H1 (cell line): ENCODE measurements around the gene DRAXIN. TPM values are rescaled to one million over a fixed set of nuclear protein-coding genes. Genes with fewer than 3 reads are reported as not detected.

Experiments
- CTCF ChIA-PET: fragments of 300-600 bp; sonication (Branson Sonifier 250); formaldehyde crosslinking; loops from one replicate; lab custom pipeline; 2021; ENCODE audit not compliant: partially characterized antibody; lab: Charles Lee
- POLR2A ChIA-PET: fragments of 300-600 bp; sonication (Branson Sonifier 250); formaldehyde crosslinking; loops from one replicate; lab custom pipeline; 2021; ENCODE audit warnings: inconsistent platforms; ENCODE audit not compliant: partially characterized antibody; lab: Charles Lee
- DNase-seq, 2 experiments: peaks; one replicate each; pipeline versions ENCODE4 v3.0.0 to v3.0.0-alpha.2; 2010 to 2022; ENCODE audit warnings: low spot score in 2 of 2, low read depth in 1 of 2, mixed read lengths in 1 of 2
- FAIRE-seq: peaks from 2 replicates; lab custom pipeline; 2011; peaks lifted over from hg19 to GRCh38; lab: Jason Lieb, UNC
- H2AFZ ChIP-seq: 2 replicates; pipeline ENCODE4 v1.8.1; 2012; ENCODE audit warnings: low read length, inconsistent platforms
- H2AK5ac ChIP-seq: 2 replicates; pipeline ENCODE4 v1.6.1; 2013; ENCODE audit warnings: low read depth, low read length
- H2BK120ac ChIP-seq: replicated peaks from 2 replicates; pipeline ENCODE3; 2013; ENCODE audit warnings: low read depth, low read length, inconsistent platforms
- H2BK12ac ChIP-seq: 2 replicates; pipeline ENCODE4 v1.6.1; 2013; ENCODE audit warnings: low read depth, low read length
- H2BK15ac ChIP-seq: 2 replicates; pipeline ENCODE4 v1.6.1; 2013; ENCODE audit warnings: low read length
- H2BK20ac ChIP-seq: 2 replicates; pipeline ENCODE4 v1.6.1; 2013; ENCODE audit warnings: low read length
- H2BK5ac ChIP-seq: 2 replicates; pipeline ENCODE4 v1.6.1; 2013; ENCODE audit warnings: low read depth, low read length
- H3K14ac ChIP-seq: 2 replicates; pipeline ENCODE4 v1.6.1; 2013; ENCODE audit warnings: inconsistent platforms; ENCODE audit not compliant: insufficient read length
- H3K18ac ChIP-seq: 2 replicates; pipeline ENCODE4 v1.6.1; 2013; ENCODE audit warnings: low read length; ENCODE audit errors: extremely low read depth
- H3K23ac ChIP-seq: 2 replicates; pipeline ENCODE4 v1.6.1; 2013; ENCODE audit warnings: inconsistent platforms; ENCODE audit not compliant: insufficient read length
- H3K23me2 ChIP-seq: 2 replicates; pipeline ENCODE4 v1.6.1; 2013; ENCODE audit warnings: low read depth, low read length
- H3K27ac ChIP-seq: 2 replicates; pipeline ENCODE4 v1.6.1; 2011; ENCODE audit warnings: low read depth, low read length, inconsistent platforms
- H3K27me3 ChIP-seq, 4 experiments: replicated peaks in 1 of 4; 1 replicate in 1 of 4; 2 replicates in 3 of 4; pipeline versions ENCODE4 v1.6.1 to v1.8.1; 2011 to 2013; ENCODE audit warnings: low read length in 3 of 4, mild to moderate bottlenecking in 3 of 4, inconsistent platforms in 2 of 4, mixed read lengths in 2 of 4, moderate library complexity in 1 of 4; ENCODE audit not compliant: control insufficient read depth in 3 of 4, insufficient read depth in 3 of 4; ENCODE audit errors: extremely low read depth in 1 of 4
- H3K36me3 ChIP-seq, 4 experiments: 2 replicates each; pipeline versions ENCODE4 v1.6.1 to v1.8.1; 2011 to 2013; ENCODE audit warnings: mild to moderate bottlenecking in 4 of 4, low read length in 3 of 4, moderate library complexity in 2 of 4, control low read depth in 1 of 4, inconsistent platforms in 1 of 4; ENCODE audit not compliant: insufficient read depth in 4 of 4, control insufficient read depth in 2 of 4
- H3K4ac ChIP-seq: replicated peaks from 2 replicates; pipeline ENCODE3; 2013; ENCODE audit warnings: low read length, low read depth, mixed read lengths, inconsistent platforms; ENCODE audit not compliant: insufficient read length
- H3K4me1 ChIP-seq, 4 experiments: replicated peaks in 1 of 4; 1 replicate in 1 of 4; 2 replicates in 3 of 4; pipeline versions ENCODE4 v1.6.1 to v1.8.1; 2011 to 2013; ENCODE audit warnings: low read length in 3 of 4, inconsistent platforms in 2 of 4, mixed read lengths in 1 of 4; ENCODE audit not compliant: insufficient read depth in 4 of 4, control insufficient read depth in 3 of 4
- H3K4me2 ChIP-seq, 2 experiments: 2 replicates each; pipeline versions ENCODE4 v1.6.1 to v1.8.1; 2011 to 2013; ENCODE audit warnings: low read depth in 2 of 2, low read length in 2 of 2, control low read depth in 1 of 2, inconsistent platforms in 1 of 2, mild to moderate bottlenecking in 1 of 2; ENCODE audit not compliant: insufficient read depth in 1 of 2
- H3K4me3 ChIP-seq, 4 experiments: fragments of 200-600, 300-600 bp in 1 of 4; sonication (generic), shearing (Covaris generic), sonication (Bioruptor Twin) in 1 of 4; 2 replicates each; pipeline versions ENCODE4 v1.5.1 to v1.8.1; 2011 to 2016; ENCODE audit warnings: low read length in 4 of 4, low read depth in 3 of 4, control low read depth in 2 of 4, inconsistent platforms in 2 of 4, mild to moderate bottlenecking in 2 of 4, mixed read lengths in 1 of 4, moderate library complexity in 1 of 4; ENCODE audit not compliant: insufficient read depth in 2 of 4; ENCODE audit errors: extremely low read depth in 1 of 4
- H3K56ac ChIP-seq: replicated peaks from 2 replicates; pipeline ENCODE3; 2013; ENCODE audit warnings: low read depth, mild to moderate bottlenecking, mixed read lengths, low read length, inconsistent platforms; ENCODE audit not compliant: insufficient read length
- H3K79me1 ChIP-seq: 2 replicates; pipeline ENCODE4 v1.6.1; 2013; ENCODE audit warnings: low read depth, low read length, control low read depth
- H3K79me2 ChIP-seq, 2 experiments: 2 replicates each; pipeline versions ENCODE4 v1.6.1 to v1.8.1; 2012 to 2013; ENCODE audit warnings: low read length in 2 of 2, mild to moderate bottlenecking in 2 of 2, inconsistent platforms in 1 of 2; ENCODE audit not compliant: insufficient read depth in 2 of 2, control insufficient read depth in 1 of 2
- H3K9ac ChIP-seq, 4 experiments: replicated peaks in 1 of 4; 1 replicate in 1 of 4; 2 replicates in 3 of 4; pipeline versions ENCODE4 v1.6.1 to v1.8.1; 2011 to 2013; ENCODE audit warnings: low read depth in 3 of 4, low read length in 3 of 4, control low read depth in 2 of 4, mild to moderate bottlenecking in 2 of 4, moderate library complexity in 2 of 4, inconsistent platforms in 1 of 4; ENCODE audit errors: extremely low read depth in 1 of 4
- H3K9me3 ChIP-seq, 2 experiments: 2 replicates each; pipeline versions ENCODE4 v1.6.1 to v1.8.1; 2012 to 2013; ENCODE audit warnings: mild to moderate bottlenecking in 2 of 2, moderate library complexity in 2 of 2, control low read depth in 1 of 2, inconsistent platforms in 1 of 2, low read depth in 1 of 2, low read length in 1 of 2, mixed read lengths in 1 of 2; ENCODE audit not compliant: insufficient read depth in 2 of 2
- H4K20me1 ChIP-seq, 2 experiments: replicated peaks in 1 of 2; 2 replicates each; pipeline versions ENCODE3 to v1.8.1; 2011 to 2013; ENCODE audit warnings: inconsistent platforms in 2 of 2, low read length in 2 of 2, mild to moderate bottlenecking in 1 of 2; ENCODE audit not compliant: insufficient read depth in 2 of 2, control insufficient read depth in 1 of 2
- H4K5ac ChIP-seq: 2 replicates; pipeline ENCODE4 v1.6.1; 2013; ENCODE audit warnings: low read length, low read depth, mixed read lengths, inconsistent platforms; ENCODE audit not compliant: insufficient read length
- H4K8ac ChIP-seq: 2 replicates; pipeline ENCODE4 v1.8.0; 2013; ENCODE audit warnings: mild to moderate bottlenecking, moderate library complexity, low read length, inconsistent platforms; ENCODE audit not compliant: insufficient read depth; ENCODE audit errors: extremely low read depth
- H4K91ac ChIP-seq: replicated peaks from 2 replicates; pipeline ENCODE3; 2013; ENCODE audit warnings: low read length, mixed read lengths, inconsistent platforms; ENCODE audit not compliant: insufficient read length
- ATF2 ChIP-seq: IDR thresholded peaks from 2 replicates; pipeline ENCODE4 v1.6.1; 2012; ENCODE audit warnings: low read length, inconsistent platforms
- CREB1 ChIP-seq: IDR thresholded peaks from 2 replicates; pipeline ENCODE4 v1.6.1; 2012; ENCODE audit warnings: inconsistent platforms
- CTCF ChIP-seq, 3 experiments: IDR thresholded peaks; 1 replicate in 2 of 3; 2 replicates in 1 of 3; pipeline versions ENCODE4 v1.5.1 to v1.6.1; 2011; ENCODE audit warnings: low read length in 3 of 3, mild to moderate bottlenecking in 3 of 3, inconsistent platforms in 2 of 3, low read depth in 1 of 3, moderate library complexity in 1 of 3; ENCODE audit not compliant: insufficient read depth in 1 of 3; ENCODE audit errors: control extremely low read depth in 1 of 3
- JUND ChIP-seq: IDR thresholded peaks from 2 replicates; pipeline ENCODE4 v1.6.1; 2011; ENCODE audit warnings: mild to moderate bottlenecking, improper control_type of control experiment, low read length
- POU5F1 ChIP-seq: IDR thresholded peaks from 2 replicates; pipeline ENCODE4 v1.6.1; 2011; ENCODE audit warnings: low read depth, mild to moderate bottlenecking, low read length, moderate library complexity
- SIRT6 ChIP-seq: IDR thresholded peaks from one replicate; pipeline ENCODE4 v1.7.1; 2012; ENCODE audit warnings: low read length, inconsistent platforms
- SP1 ChIP-seq: IDR thresholded peaks from 2 replicates; pipeline ENCODE4 v1.6.1; 2011; ENCODE audit warnings: low read depth, low read length
- SP4 ChIP-seq: IDR thresholded peaks from 2 replicates; pipeline ENCODE4 v1.6.1; 2012; ENCODE audit warnings: low read length, inconsistent platforms
- TAF1 ChIP-seq: IDR thresholded peaks from 2 replicates; pipeline ENCODE4 v1.6.1; 2011; ENCODE audit warnings: mild to moderate bottlenecking, low read depth, low read length
- YY1 ChIP-seq: IDR thresholded peaks from 2 replicates; pipeline ENCODE4 v1.6.1; 2011; ENCODE audit warnings: low read depth, mild to moderate bottlenecking, low read length
- ZNF274 ChIP-seq: IDR thresholded peaks from 2 replicates; pipeline ENCODE4 v1.7.0; 2012; ENCODE audit warnings: low read length, borderline replicate concordance; ENCODE audit errors: extremely low read depth
- WGBS, 2 experiments: shearing (Covaris generic) in 1 of 2; methylation state at CpG; one replicate each; pipeline versions ENCODE4 v1.1.6 to v1.1.7; 2013 to 2015; ENCODE audit warnings: low lambda C conversion rate in 2 of 2, mixed read lengths in 2 of 2, inconsistent platforms in 1 of 2, low coverage in 1 of 2, missing lambda C conversion rate in 1 of 2; ENCODE audit not compliant: insufficient replicate concordance in 2 of 2, insufficient coverage in 1 of 2, insufficient read length in 1 of 2; ENCODE audit errors: extremely low coverage in 1 of 2, missing lambda C conversion rate in 1 of 2; 5-methylcytosine and 5-hydroxymethylcytosine counted together
- polyA plus RNA-seq, 7 experiments: library from polyadenylated mRNA; depleted of rRNA in 3 of 7; stranded (reverse) in 5 of 7; unstranded in 2 of 7; fragments of >200 nt in 5 of 7; fragments of 200-250 nt in 2 of 7; gene quantifications; 1 replicate in 5 of 7; 2 replicates in 1 of 7; 4 replicates in 1 of 7; pipeline versions ENCODE4 v1.2.1 to v1.2.3, GENCODE V29; 2011 to 2013; ENCODE audit warnings: missing spikeins in 2 of 7, mixed read lengths in 2 of 7
- total RNA-seq: library from RNA; stranded (reverse); fragmentation: NEBNext Ultra II Directional; extraction: Animal tissue kit (Norgen Biotek cat#: 25700); gene quantifications from 2 replicates; pipeline ENCODE4 v1.2.1, GENCODE V29; 2021

DRAXIN gene
- total and polyA plus RNA-seq, 2 of the 8 experiments (the other 6 are each of a cell fraction or from before 2014, with no cell fraction given), result 4.6 to 17.6 TPM

GRCh38 chr1:11761285-11761684 lies 69.8 kb downstream of the DRAXIN start:
- Histone ChIP-seq H2BK15ac (no peak overlapping the region), H4K91ac (no peak overlapping the region), H3K79me1 (no peaks in the 10 kb centered on the region), H2BK120ac (no peak overlapping the region), H4K5ac (no peak overlapping the region), H2AK5ac (no peak overlapping the region), H3K14ac (no peak overlapping the region), H3K79me2 (no peaks in the 10 kb centered on the region), H4K20me1 (no peaks in the 10 kb centered on the region), H3K18ac (no peak overlapping the region), H3K27ac (no peak overlapping the region), H3K23ac (no peak overlapping the region), H3K36me3 (no peaks in the 10 kb centered on the region), H3K4me3 (no peak overlapping the region), H3K4me1 (peaks cover 0 to 16% (median 10%) of the 10 kb centered on the region in 4 experiments; a peak in 6 of 7 replicates), H3K4ac (no peak overlapping the region), H3K4me2 (no peak overlapping the region; a peak in 1 of 4 replicates), H3K23me2 (peaks cover 3% of the 10 kb centered on the region; the same call in 1 of the 2 replicates), H4K8ac (no peak overlapping the region), H2BK5ac (no peak overlapping the region), H2BK20ac (no peak overlapping the region), H3K27me3 (peaks cover 7 to 40% (median 30%) of the 10 kb centered on the region in 4 experiments), H2BK12ac (no peak overlapping the region), H3K56ac (no peak overlapping the region), H3K9ac (no peak overlapping the region), H3K9me3 (peaks cover 0 to 5% of the 10 kb centered on the region in 2 experiments; a peak in 1 of 4 replicates), H2AFZ (no peak overlapping the region)
- ChIA-PET CTCF (interaction anchor here (1.1 kb wide), 1 partner anchor 108 kb away, joined by 3 read pairs; no protein-coding TSS in a partner anchor), POLR2A (interaction anchor here (1.0 to 1.2 kb wide), 2 partner anchors 10 to 12 kb away, joined by 3 read pairs; no protein-coding TSS in a partner anchor)
- FAIRE-seq (no peak), DNase-seq (no peak)
- 80% methylated on average over 4 of the region's 6 CpGs; no CpG with 5 or more reads in 1 of the 2 experiments for WGBS, 2 experiments
- no peak for TF ChIP-seq TAF1
- no peak for TF ChIP-seq ZNF274
- no peak for TF ChIP-seq CREB1
- no peak for TF ChIP-seq SP1
- no peak for TF ChIP-seq YY1
- TF ChIP-seq JUND, result no peak
- no peak for TF ChIP-seq ATF2
- no peak for TF ChIP-seq CTCF (IDR thresholded peaks at IDR 0.05; ENCODE audit: control extremely low read depth in 1 of 3, insufficient read depth in 1 of 3, low read depth in 1 of 3, low read length in 3 of 3)
- no peak for TF ChIP-seq SIRT6
- TF ChIP-seq POU5F1, result no peak
- TF ChIP-seq SP4, result no peak
